PC-9 (cell line): Measurements from ENCODE around the gene FAM20B. TPM values are rescaled to one million over a fixed set of nuclear protein-coding genes. Genes with fewer than 3 reads are reported as not detected.

Experiments used
- BruUV-seq: library from RNA; stranded (reverse); fragments of 400-500 nt; replicated peaks from 2 replicates; lab custom pipeline; 2021; lab: Mats Ljungman, UMichigan
- CTCF ChIA-PET: fragments of 300-600 bp; sonication (Branson Sonifier 250); formaldehyde crosslinking; loops from one replicate; lab custom pipeline; 2022; ENCODE audit warnings: antibody characterized with exemption; lab: Charles Lee
- POLR2A ChIA-PET: fragments of 300-600 bp; sonication (Branson Sonifier 250); formaldehyde crosslinking; loops from one replicate; lab custom pipeline; 2022; ENCODE audit warnings: antibody characterized with exemption; ENCODE audit not compliant: unreplicated experiment; lab: Charles Lee
- DNase-seq, 2 experiments: peaks; one replicate each; pipeline versions ENCODE4 v3.0.0 to v3.0.0-alpha.2; 2015 to 2022; ENCODE audit warnings: mixed read lengths in 1 of 2
- H2AFZ ChIP-seq: fragments of 200-600 bp; sonication (generic); 2 replicates; pipeline ENCODE4 v1.8.1; 2017; ENCODE audit warnings: antibody characterized with exemption
- H3F3A ChIP-seq: fragments of 200-600 bp; sonication (generic); 2 replicates; pipeline ENCODE4 v1.8.1; 2017; ENCODE audit warnings: antibody characterized with exemption, mild to moderate bottlenecking, low read depth; ENCODE audit not compliant: insufficient read depth
- H3K27ac ChIP-seq: fragments of 200-600 bp; sonication (generic); 2 replicates; pipeline ENCODE4 v1.6.1; 2016; ENCODE audit warnings: mixed run types
- H3K27me3 ChIP-seq: fragments of 200-600 bp; sonication (generic); 2 replicates; pipeline ENCODE4 v1.6.1; 2016; ENCODE audit warnings: low read depth, mixed run types; ENCODE audit not compliant: insufficient read depth
- H3K36me3 ChIP-seq: fragments of 200-600 bp; sonication (generic); 2 replicates; pipeline ENCODE4 v1.6.1; 2016; ENCODE audit warnings: low read depth, mixed run types
- H3K4me1 ChIP-seq: fragments of 200-600 bp; sonication (generic); replicated peaks from 2 replicates; pipeline ENCODE4 v1.6.1; 2016; ENCODE audit warnings: mixed run types; ENCODE audit not compliant: insufficient read depth
- H3K4me2 ChIP-seq: fragments of 200-600 bp; sonication (generic); 2 replicates; pipeline ENCODE4 v1.6.1; 2017; ENCODE audit warnings: mixed run types
- H3K4me3 ChIP-seq: fragments of 200-600 bp; sonication (generic); 2 replicates; pipeline ENCODE4 v1.6.1; 2016; ENCODE audit warnings: mixed run types
- H3K79me2 ChIP-seq: fragments of 200-600 bp; sonication (generic); 2 replicates; pipeline ENCODE4 v1.6.1; 2017; ENCODE audit warnings: low read depth, mixed run types
- H3K9me2 ChIP-seq: fragments of 200-600 bp; sonication (generic); 2 replicates; pipeline ENCODE4 v1.8.1; 2017; ENCODE audit warnings: mild to moderate bottlenecking; ENCODE audit not compliant: insufficient read depth
- H3K9me3 ChIP-seq: fragments of 200-600 bp; sonication (generic); 2 replicates; pipeline ENCODE4 v1.8.1; 2016; ENCODE audit warnings: low read depth; ENCODE audit not compliant: insufficient read depth
- H4K20me1 ChIP-seq: fragments of 200-600 bp; sonication (generic); 2 replicates; pipeline ENCODE4 v1.8.1; 2017; ENCODE audit not compliant: insufficient read depth
- EZH2 ChIP-seq: fragments of 200-600 bp; sonication (generic); IDR thresholded peaks from 2 replicates; pipeline ENCODE4 v1.8.0; 2017; ENCODE audit warnings: antibody characterized with exemption, low read depth
- intact Hi-C: fragments of 100-400 bp; cut with micrococcal nuclease; formaldehyde crosslinking; loops from one replicate; pipeline ENCODE4 v1.10.0; 2022; ENCODE audit not compliant: unreplicated experiment
- total RNA-seq: library from RNA; stranded (reverse); gene quantifications from 2 replicates; pipeline ENCODE4 v1.2.3, GENCODE V29; 2021
- TF ChIP-seq, protein P1 (sequence below): fragments of 200-600 bp; sonication (generic); conservative IDR thresholded peaks from 2 replicates; pipeline ENCODE4 v1.6.1; 2017; ENCODE audit warnings: mixed run types, antibody characterized with exemption, mild to moderate bottlenecking, moderate library complexity

The FAM20B gene
- total RNA-seq, 1 experiment from 2014 or later, result 80.5 TPM

GRCh38 chr1:179099891-179100290 is 74.2 kb downstream of the FAM20B start:
- H3K4me3 ChIP-seq, result no peak overlapping the region
- no peaks in the 10 kb centered on the region for H3K9me2 ChIP-seq
- TF ChIP-seq, protein P1, sequence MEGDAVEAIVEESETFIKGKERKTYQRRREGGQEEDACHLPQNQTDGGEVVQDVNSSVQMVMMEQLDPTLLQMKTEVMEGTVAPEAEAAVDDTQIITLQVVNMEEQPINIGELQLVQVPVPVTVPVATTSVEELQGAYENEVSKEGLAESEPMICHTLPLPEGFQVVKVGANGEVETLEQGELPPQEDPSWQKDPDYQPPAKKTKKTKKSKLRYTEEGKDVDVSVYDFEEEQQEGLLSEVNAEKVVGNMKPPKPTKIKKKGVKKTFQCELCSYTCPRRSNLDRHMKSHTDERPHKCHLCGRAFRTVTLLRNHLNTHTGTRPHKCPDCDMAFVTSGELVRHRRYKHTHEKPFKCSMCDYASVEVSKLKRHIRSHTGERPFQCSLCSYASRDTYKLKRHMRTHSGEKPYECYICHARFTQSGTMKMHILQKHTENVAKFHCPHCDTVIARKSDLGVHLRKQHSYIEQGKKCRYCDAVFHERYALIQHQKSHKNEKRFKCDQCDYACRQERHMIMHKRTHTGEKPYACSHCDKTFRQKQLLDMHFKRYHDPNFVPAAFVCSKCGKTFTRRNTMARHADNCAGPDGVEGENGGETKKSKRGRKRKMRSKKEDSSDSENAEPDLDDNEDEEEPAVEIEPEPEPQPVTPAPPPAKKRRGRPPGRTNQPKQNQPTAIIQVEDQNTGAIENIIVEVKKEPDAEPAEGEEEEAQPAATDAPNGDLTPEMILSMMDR, result no peak
- no peak for TF ChIP-seq EZH2
- H3K27me3 ChIP-seq, result no peaks in the 10 kb centered on the region
- ChIA-PET CTCF (no interaction called here), POLR2A (no interaction called here)
- DNase-seq, result no peak
- peaks cover 20% of the 10 kb centered on the region for H3F3A ChIP-seq
- H3K36me3 ChIP-seq, result 0 out of 2 replicates have a peak, but pooled peaks cover 3% of the 10 kb centered on the region
- no peak overlapping the region for H3K27ac ChIP-seq
- intact Hi-C loops, result no loop called here
- no peaks in the 10 kb centered on the region for H4K20me1 ChIP-seq
- no peak overlapping the region for H3K4me2 ChIP-seq
- no peaks in the 10 kb centered on the region for H3K9me3 ChIP-seq
- H3K4me1 ChIP-seq, result no peaks in the 10 kb centered on the region
- no peak overlapping the region for H2AFZ ChIP-seq
- 0 out of 2 replicates have a peak, but pooled peaks cover 4% of the 10 kb centered on the region for H3K79me2 ChIP-seq
- BruUV-seq, result no TSS peak

DNA sequence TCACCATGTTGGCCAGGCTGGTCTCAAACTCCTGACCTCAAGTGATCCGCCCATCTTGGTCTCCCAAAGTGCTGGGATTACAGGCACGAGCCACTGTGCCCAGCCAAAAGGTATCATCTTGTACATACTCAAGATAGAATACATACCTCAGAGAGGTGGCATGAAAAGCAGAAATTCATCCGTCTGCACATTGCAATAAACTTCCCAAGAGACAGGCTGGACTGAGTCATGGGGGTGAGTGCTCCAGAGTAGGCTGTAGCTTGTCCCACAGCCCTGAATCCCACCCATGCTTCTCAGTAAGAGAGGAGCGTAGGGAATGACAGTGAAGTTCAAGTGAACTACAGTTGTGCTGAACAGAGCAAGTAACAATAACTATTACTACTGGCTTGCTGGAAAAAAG is 75.9 kb downstream of the FAM20B start:
- Histone ChIP-seq H3K4me3 (no peak overlapping the region), H3K4me2 (no peak overlapping the region), H3K27me3 (no peaks in the 10 kb centered on the region), H3K4me1 (no peaks in the 10 kb centered on the region), H3K27ac (no peak overlapping the region), H2AFZ (no peak overlapping the region), H3K36me3 (peaks cover 3% of the 10 kb centered on the region; the same call in 1 of the 2 replicates), H3K9me3 (no peaks in the 10 kb centered on the region), H3F3A (peaks cover 15% of the 10 kb centered on the region), H3K9me2 (no peaks in the 10 kb centered on the region), H4K20me1 (no peaks in the 10 kb centered on the region), H3K79me2 (0 out of 2 replicates have a peak, but pooled peaks cover 4% of the 10 kb centered on the region)
- DNase-seq, result no peak
- BruUV-seq, result no TSS peak
- no peak for TF ChIP-seq EZH2
- TF ChIP-seq, protein P1, result no peak
- ChIA-PET CTCF (no interaction called here), POLR2A (interaction anchor here (0.6 kb wide), 1 partner anchor 126 kb away, joined by 3 read pairs; no protein-coding TSS in a partner anchor)
- intact Hi-C loops, result no loop called here

- Histone ChIP-seq H3K4me3 (no peak overlapping the region), H2AFZ (no peak overlapping the region), H3K79me2 (0 out of 2 replicates have a peak, but pooled peaks cover 4% of the 10 kb centered on the region), H3F3A (peaks cover 12% of the 10 kb centered on the region), H3K27ac (no peak overlapping the region), H4K20me1 (no peaks in the 10 kb centered on the region), H3K9me2 (no peaks in the 10 kb centered on the region), H3K27me3 (no peaks in the 10 kb centered on the region), H3K9me3 (no peaks in the 10 kb centered on the region), H3K4me2 (no peak overlapping the region), H3K36me3 (peaks cover 8% of the 10 kb centered on the region), H3K4me1 (no peaks in the 10 kb centered on the region)
- no peak for DNase-seq
- no TSS peak for BruUV-seq
- CTCF ChIA-PET, result no interaction called here
- intact Hi-C loops, result no loop called here
- TF ChIP-seq, protein P1, result no peak
- TF ChIP-seq EZH2, result no peak
- POLR2A ChIA-PET, result no interaction called here
Observed at GRCh38 chr1:179103999-179104398, 78.3 kb downstream of the FAM20B start.
